ENCODE results near the gene NUPR1.

- TF ChIP-seq CTCF (IDR thresholded peaks at IDR 0.05 in 4 of 5, conservative IDR thresholded peaks at IDR 0.05 in 1 of 5) (no peak), POLR2A (IDR thresholded peaks at IDR 0.05) (no peak)
These were observed 14.0 kb downstream of the NUPR1 start for GRCh38 chr16:28524681-28525171.
